ENCODE results near the gene PLAC9.

DNA sequence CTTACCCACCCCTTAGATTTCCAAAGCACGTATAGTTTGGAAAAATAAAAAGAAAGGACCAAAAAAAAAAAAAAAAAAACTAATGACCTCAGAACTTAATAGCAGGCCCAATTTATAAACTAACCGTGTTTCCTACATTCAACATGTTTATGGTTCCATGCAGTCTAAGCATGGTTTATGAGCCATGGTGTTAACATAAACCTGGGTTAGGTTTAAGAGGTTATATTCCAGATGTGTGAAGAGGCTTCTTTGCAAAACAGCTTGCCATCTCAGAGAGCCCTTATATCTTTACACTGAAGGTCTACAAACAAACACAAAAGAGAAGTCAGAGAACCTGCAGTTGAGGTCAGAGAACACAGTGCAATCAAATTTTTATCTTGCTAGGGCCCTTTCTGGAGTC is 38.3 kb upstream of the PLAC9 start:
- TF ChIP-seq, protein P1, sequence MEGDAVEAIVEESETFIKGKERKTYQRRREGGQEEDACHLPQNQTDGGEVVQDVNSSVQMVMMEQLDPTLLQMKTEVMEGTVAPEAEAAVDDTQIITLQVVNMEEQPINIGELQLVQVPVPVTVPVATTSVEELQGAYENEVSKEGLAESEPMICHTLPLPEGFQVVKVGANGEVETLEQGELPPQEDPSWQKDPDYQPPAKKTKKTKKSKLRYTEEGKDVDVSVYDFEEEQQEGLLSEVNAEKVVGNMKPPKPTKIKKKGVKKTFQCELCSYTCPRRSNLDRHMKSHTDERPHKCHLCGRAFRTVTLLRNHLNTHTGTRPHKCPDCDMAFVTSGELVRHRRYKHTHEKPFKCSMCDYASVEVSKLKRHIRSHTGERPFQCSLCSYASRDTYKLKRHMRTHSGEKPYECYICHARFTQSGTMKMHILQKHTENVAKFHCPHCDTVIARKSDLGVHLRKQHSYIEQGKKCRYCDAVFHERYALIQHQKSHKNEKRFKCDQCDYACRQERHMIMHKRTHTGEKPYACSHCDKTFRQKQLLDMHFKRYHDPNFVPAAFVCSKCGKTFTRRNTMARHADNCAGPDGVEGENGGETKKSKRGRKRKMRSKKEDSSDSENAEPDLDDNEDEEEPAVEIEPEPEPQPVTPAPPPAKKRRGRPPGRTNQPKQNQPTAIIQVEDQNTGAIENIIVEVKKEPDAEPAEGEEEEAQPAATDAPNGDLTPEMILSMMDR (IDR thresholded peaks at IDR 0.05; ENCODE audit: low read length): no peak
- TF ChIP-seq EZH2phosphoT487 (IDR thresholded peaks at IDR 0.05; ENCODE audit: low read length): no peak

All from MM.1S (cell line).